Hindlimb muscle (tissue), 1 donor: Measurements from ENCODE around the gene GRK3. TPM values are rescaled to one million over a fixed set of nuclear protein-coding genes. Genes with fewer than 3 reads are reported as not detected.
"Not testable (repeated sequence)": the region's sequence is repeated elsewhere in the genome, so short reads cannot be mapped to it uniquely, and the experiment has no call there.

Experiments used
- DNase-seq: peaks from one replicate; pipeline ENCODE4 v3.0.0-alpha.2; 2013
- polyA plus RNA-seq: library from polyadenylated mRNA; unstranded; fragments of 120-200 nt; gene quantifications from one replicate; pipeline ENCODE4 v1.2.1, GENCODE V29; 2013; ENCODE audit not compliant: insufficient read length

Gene GRK3
- polyA plus RNA-seq, 1 donor = 9.0 TPM

DNA sequence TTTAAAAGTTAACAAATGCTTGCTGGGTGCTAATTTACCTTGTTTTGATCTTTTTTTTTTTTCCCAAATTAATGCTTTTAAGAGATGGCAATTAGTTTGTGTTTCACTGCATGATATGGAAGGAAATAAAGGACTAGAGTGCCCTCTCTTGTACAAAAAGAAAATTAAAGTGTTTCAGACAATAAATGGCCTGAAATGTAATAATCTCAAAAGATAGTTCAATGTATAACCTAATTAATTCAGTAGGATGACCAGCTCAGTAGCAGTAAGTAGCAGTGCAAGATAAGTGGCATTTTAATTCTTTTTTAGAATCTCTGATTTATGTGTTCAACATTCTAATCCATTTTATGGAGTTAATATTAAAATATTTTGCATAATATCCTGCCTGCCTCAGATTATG is 137.6 kb downstream of the GRK3 start:
- DNase-seq = no peak

DNA sequence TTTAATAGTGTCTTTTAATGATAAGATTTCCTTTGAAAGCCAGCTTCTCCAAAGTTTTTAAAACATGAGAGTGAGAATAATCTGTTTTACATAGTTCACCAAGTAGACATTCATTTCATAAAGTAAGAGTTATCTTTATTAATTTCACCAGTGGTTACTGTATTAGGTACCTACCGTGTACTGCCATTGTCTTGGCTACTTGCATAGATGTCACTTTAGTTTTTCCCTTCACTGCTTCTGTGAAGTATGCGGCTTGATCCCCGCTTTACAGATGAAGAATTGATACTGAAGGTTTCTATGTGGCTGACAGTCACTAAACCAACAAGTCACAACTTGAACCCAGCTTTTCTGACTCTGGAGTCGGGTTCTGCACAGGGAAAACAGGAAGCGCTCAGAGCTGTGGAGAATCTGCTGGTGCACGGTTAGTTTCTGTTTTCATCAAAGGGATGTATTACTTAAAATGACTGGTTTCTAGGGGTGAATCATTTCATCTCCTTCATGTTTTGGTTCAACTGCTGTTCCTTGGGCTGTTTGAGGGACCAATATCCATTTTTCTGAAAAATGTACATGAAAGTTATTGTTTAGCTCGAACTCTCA is 138.2 kb downstream of the GRK3 start:
- no peak for DNase-seq

DNA sequence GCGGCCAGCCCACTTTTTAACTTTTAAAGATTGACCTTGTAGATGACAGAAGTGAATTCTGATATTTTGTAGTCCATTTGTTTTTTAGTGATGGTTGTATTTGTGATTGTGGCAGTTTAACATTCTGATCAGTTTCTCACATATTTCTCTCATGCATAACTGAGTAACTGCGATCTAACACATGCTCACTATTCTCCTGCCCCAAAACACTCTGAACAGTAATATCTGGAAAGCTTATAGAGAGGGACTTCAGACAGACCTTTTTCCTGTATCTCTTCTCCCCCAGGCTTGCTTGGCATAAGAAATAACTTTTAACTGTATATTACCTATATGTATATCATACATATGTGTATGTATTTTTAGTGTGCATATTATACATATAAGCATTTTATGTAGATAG is 140.2 kb downstream of the GRK3 start:
- no peak for DNase-seq

DNA sequence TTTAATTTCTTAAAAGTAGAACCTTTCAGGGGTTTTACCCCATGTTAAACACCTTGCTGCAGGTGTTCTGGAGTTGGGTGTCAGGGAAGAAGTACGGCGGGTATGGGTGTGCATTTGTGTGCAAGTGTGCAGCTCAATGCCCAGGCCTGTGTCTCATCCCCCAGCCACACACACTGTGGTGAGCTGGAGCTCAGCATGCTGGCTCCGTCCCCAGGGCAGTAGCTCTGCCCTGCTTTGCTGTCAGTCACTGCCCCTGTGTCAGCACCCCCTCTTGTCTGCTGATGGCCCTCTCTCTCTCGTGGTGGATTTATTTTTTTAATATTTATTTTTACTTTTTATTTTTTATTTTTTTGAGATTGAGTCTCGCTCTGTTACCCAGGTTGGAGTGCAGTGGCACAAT is 141.7 kb downstream of the GRK3 start:
- DNase-seq = no peak

DNA sequence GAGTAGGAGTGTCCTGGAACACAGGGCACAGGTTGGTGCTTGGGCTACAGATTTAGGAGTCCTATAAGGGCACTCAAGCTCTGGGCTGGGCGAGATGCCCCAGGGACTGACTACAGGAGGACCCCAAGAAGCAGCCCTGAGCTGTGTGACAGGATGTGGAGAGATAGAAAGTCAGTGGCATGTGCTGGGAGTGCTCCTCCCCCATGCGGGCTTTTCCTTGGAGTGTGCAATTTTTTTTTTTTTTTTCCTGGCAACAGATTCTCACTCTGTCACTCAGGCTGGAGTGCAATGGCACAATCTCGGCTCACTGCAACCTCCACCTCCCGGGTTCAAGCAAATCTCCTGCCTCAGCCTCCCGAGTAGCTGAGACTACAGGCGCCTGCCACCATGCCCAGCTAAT is 144.0 kb downstream of the GRK3 start:
- not testable (repeated sequence) for DNase-seq

DNA sequence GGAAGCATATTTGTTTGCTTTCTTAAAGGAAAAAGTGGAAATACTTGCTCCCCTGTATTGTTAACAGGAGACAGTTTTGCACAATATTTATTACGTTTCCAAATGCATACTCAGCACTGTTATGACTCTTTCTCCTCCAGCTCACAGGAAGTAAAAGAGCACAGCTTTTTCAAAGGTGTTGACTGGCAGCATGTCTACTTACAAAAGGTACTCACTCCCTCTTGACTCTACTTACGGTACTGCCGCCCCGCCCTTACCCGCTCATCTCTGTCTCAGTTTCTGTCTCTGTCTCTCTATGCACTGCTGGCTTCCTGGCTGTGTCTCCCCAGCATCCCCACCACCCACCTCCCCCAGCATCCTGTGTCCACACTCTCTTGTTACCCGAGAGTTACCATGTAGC is 145.3 kb downstream of the GRK3 start:
- no peak for DNase-seq

DNA sequence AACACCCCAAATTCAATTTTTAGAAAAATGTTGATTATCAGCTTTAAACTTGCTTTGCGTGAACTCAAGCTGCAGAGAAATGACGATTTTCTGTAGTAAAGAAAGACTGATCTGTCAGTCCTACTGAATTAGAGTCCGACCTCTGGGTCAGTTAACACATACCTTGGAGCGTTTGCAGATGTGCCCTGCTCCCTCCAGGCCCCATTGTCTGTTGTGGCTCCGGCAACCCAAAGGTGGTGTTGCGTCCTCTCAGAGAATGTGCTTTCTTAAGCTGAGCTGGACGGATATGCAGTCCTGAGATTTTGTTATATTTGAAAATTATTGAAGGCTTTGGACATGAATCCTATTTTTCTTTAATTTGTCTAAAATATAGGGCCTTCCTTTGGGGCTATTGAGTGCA is 146.0 kb downstream of the GRK3 start:
- no peak for DNase-seq

DNA sequence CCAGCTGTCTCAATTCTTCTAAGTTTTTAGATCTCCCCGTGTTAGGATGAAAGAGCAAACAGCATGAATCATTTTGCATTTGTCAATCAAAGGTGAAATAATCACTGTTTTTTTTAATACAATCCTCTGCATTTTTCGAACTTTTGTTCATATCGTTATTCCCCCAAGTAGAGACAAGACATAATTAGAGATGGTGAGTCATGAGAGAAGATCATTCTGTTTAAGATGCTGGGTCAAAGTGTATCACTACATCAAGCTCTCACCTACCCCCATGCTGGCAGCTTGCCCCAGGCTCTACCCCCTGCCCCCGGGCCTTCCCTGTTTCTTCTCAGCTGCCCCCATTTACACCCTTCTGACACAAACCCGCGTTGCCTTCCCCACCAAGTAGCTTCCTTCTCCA is 147.0 kb downstream of the GRK3 start:
- DNase-seq = no peak

DNA sequence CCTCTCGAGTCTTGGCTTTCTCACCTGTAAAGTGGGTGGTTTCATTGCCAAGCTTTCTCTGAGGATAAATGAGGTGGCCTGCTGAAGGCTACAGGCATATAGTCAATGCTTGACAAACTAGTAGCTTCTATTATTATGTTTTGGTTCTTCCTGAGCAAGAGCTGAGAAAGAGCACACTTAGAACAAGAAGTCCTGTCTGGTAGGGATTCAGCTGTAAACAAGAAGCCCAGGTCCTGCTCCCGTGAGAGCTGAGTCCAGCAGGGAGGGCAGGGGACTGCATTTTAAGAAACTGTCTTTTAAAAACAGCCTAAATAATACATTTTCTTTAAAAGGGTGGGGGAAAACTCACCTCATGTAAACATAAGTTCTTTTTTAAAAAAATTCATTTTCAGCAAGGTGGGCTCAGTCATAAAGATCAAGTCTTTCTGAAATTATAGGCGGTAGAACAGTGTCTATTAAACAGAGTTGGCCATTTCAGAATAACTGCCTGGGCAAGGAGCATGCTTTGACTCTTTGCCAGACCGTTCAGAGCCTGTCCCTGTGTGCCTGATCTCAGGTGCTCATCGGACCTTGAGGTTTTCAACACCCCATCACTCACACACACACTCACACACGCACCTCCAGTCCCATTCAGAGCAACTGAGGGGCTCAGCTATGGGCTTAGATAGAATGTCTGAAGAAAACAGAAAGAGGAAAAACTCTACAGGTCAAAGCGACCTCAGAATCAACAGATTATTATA is 148.4 kb downstream of the GRK3 start:
- DNase-seq = no peak

DNA sequence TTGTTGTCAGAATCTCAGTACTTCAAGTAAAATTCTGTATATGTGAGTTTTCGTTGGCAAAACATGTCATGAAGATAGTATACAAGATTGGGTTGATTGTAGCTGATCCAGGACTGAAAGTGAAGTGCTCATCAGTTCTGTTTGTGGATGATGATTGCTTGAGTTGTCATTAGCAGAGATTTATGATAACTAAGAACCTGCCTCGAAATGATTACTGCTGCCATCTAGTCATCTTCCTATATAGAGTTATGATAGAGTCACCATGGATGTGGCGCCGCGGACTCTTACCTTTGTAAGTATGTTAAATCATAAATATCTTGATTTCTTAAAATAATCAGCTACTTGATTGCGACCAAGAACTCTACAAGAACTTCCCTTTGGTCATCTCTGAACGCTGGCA is 149.6 kb downstream of the GRK3 start:
- no peak for DNase-seq

DNA sequence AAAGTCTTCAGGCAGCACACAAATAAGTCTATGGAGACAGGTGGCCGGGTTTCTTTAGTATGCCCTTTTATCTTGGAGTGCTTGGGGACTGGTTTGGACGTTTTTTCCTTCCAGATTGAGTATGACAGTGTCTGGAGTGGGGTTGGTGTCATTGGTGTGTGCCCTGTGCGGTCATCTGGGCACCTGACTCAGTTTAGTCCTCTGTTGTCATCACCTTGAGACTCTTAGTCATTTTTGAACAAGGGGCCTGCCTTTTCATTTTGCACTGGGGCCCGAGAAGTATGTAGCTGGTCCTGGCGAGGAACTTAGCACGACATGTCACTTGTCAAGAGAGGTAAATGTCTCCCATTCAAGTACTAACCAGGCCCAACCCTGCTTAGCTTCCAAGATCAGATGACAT is 150.3 kb downstream of the GRK3 start:
- DNase-seq = no peak

DNA sequence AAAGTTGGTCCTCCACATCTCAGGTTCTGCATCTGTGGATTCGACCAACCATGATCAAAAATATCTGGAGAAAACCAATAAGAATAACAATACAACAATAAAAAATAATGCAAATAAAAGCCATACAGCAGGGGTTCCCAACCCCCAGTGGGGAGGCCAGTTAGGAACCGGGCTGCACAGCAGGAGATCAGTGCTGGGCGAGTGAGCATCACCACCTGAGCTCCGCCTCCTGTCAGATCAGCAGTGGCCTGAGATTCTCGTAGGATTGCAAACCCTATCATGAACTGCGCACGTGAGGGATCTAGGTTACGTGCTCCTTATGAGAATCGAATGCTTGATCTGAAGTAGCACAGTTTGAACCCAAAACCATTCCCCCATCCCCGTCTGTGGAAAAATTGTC is 152.2 kb downstream of the GRK3 start:
- no peak for DNase-seq

DNA sequence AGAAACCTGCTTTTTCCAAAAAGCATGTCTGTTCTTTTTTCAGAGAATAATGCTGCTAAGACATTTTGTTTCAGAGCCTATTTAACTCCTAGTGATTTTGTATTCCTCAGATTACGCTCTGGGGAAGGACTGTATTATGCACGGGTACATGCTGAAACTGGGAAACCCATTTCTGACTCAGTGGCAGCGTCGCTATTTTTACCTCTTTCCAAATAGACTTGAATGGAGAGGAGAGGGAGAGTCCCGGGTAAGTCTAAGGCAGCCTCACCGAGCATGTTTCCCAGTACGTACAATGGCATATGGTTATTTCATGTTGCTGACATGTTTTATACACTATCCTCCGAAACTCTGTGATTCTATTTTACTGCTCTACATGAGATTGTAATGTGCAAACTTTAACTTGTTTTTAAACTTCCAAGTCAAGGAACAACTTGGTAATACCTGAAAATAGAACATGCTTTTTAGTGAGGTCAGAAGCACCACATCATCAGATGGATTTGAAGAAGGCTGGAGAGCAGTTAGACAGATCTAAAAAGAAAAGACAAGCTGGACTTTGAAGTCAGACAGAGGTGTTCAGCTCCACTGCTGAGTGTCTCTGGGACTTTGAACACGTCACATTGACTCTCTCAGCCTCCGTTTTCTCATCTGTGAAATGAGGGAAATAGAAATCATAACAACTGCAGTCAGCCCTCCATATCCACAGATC is 153.8 kb downstream of the GRK3 start:
- no peak for DNase-seq

DNA sequence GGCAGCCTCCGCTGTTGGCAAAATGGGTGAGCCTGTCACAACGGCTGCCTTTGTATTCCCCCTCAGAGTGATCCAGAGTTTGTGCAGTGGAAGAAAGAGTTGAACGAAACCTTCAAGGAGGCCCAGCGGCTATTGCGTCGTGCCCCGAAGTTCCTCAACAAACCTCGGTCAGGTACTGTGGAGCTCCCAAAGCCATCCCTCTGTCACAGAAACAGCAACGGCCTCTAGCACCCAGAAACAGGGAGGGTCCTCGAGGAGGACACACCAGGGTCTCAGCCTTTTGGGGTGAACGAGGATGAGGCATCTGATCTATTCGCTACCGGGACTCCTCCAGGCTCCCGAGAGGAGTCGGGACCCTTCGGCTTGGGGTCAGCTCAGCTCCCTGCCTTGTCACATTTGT is 157.7 kb downstream of the GRK3 start:
- no peak for DNase-seq

DNA sequence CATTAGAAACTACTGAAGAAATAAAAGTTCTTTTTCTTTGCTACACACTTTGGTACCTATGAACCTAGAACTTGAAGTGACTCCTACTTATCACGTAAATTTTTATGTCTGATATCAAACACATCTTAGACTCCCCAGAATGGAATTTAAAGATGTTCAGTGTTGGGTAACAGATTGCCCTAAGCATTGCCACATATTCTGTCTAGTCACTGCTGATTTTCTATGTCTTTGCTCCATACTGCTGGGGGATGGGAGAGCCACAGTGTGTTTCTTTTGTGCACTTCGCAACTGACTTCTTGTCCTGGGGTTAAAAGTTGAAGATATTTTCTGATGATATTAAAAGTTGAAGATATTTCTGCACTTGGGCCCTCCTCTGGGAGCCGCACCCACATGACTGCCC is 158.2 kb downstream of the GRK3 start:
- DNase-seq = no peak

DNA sequence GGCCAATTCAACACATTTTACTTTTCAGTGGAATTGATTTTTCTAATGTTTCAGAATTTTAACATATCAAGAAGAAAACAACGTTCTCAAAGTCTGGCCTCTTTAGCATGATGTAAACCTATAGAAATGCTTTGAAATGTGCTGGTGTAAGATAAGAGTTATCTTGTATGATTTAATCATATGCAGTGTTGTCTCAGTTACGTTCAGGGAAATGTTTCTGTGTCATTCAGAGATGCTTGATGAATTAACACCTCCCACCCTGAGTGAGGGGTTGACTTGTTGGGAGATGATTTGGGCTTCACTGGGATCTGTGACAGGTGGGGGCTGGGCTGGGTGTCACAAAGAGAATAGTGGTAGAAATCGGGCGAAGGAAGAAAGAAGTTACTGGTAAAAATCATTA is 161.8 kb downstream of the GRK3 start:
- DNase-seq = no peak

DNA sequence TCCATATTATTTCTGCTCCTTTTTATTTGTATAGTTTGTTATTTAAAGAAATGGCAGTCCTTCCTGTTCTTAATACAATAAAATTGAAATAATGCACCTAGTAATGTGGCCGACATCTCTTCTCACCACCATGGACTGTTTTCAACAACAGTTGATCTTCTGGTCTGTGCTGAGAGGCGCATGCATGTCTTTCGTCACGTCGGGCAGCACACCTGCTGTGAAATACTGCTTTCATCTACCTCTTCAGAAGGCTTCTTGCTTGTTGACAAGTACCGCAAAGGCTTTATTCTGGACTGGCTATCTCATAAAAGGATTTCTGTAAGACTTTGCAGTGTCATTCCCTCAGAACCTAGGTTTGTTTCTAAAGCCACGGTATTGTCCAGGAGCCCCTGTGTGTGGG is 163.6 kb downstream of the GRK3 start:
- DNase-seq = no peak

DNA sequence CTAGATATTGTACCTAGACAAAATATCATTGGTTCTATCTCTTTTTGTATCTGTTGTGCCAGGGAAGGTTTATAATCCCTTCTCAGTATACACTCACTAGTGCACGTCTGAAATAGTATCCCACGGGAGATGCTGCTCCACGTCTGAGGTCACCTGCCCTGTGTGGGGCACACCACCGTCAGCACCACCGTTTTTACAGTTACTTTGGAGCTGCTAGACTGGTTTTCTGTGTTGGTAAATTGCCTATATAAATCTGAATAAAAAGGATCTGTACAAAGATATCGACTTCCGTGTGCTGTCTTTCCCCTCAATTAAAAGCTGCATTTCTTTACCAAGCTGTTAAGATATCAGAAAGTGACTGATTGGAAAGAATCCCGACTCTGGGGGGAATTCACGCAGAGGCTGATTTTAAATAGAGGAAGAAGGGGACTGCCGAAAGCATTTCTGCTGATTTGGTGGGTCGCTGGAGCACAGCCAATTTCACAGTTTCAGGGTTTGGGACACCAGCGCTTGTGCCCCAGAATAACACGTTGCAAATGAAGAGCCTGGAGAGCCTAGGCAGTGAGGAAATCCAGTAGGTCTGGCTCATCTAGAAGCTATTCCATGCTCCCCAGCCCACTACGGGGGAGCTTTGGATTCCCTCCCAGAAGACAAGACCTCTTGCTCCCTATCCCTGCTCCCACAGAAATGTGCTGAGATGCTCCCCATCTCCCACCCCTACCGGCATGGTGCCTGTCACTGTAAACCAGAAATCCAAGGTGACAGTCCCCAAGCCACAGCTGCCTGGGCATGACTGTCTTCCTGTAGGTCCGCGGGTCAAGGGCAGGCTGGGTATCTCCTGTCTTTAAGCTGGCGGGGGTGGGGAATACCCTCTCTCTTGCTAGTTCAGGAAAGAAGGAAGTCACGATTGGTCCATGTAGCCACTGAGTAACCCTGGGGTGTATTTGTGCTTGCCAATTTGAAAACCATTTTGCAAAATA is 164.8 kb downstream of the GRK3 start:
- DNase-seq = no peak

DNA sequence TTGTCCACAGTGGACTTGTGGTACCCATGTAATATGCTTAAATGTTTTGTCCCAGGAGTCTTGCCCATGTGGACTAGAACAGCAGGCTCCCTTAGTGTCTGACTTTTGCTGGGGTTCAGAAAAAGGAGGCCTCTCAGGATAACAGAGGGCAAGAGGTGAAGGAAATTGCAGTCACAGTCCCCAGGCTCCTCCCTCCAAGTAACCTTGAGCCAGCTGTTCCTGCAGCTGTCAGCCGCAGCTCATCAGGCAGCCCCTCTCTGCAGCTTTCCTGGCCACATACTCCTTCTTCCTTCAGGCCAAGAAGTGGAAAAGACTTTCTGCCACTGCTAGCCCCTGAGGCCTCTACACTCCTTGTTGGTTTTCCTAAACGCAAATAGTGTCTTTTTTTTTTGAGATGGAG is 171.2 kb downstream of the GRK3 start:
- no peak for DNase-seq

DNA sequence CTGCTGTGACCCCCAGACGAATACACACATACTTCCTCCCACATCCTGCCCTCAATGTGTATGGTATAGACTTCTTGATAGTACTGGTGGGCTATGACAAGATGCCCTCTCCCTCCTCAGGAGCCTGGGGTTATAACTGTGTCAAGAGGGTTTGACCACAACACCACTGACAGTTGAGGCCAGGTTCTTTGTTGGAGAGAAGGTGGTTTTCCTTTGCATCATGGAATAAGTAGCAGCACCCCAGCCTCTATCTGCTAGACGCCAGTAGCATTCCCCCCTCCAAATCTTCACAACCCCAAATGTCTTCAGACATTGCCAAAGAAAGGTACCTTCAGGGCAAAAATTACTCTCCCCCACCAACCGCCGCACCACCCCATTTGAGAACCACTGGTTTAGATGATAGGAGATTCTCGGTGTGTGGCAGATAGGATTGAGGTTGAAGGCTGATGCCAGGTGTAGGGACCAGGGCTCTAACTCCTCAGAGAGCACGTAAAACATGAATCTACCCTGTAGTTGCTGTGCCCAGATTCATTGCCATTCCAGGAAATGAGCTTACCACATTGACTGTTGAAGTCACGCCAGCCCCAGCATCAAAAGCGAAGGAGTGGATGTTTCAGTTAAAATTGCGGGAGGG is 172.0 kb downstream of the GRK3 start:
- no peak for DNase-seq

DNA sequence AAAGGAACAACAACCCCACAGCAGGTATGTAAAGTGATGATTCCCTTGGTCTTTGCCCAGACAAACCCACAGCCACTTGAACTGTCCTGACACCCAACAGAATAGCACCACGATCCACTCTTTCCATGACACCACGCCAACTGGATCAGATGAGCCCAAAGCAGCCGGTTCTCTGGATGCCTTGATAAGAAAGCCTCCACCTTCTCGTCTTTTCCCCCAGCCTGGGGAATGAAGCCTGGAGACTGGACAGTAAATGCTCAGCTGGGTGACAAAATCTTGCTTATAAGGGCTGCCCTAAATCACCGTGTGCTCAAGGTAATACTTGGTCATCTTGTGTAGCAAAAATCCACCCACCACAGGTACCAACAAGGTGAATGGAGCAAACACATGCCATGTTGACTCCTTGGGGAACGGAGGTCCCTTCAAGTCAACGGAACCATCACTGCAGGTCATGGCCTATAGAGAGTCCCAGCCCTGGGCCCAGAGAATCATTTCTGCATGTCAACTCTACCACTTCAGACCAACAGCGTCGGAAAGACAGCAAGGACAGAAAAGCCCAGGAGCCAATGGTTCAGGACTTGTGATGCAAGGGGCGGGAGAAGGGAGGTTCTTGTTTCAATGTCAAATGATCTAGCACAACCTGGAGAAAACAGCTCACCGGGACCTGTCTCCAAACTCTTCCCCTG is 175.3 kb downstream of the GRK3 start:
- no peak for DNase-seq
